Activated CD8-positive, alpha-beta T cell treated with anti-CD3 and anti-CD28 coated beads for 36 hours (primary cell): Measurements from ENCODE around the gene NELFE. TPM values are rescaled to one million over a fixed set of nuclear protein-coding genes. Genes with fewer than 3 reads are reported as not detected.
A peak's percentile ranks its signal among the peaks of the same experiment; 100 is the strongest.

Experiments used
- ATAC-seq: fragments of 200-7000 bp; cut with Tn5 transposase; one replicate; pipeline ENCODE4 v1.10.0; 2021; ENCODE audit warnings: mild to moderate bottlenecking, moderate library complexity
- CTCF ChIA-PET: fragments of 350-600 bp; sonication (Branson Sonifier 250); formaldehyde crosslinking; loops from one replicate; lab custom pipeline; 2021; ENCODE audit warnings: antibody characterized with exemption; lab: Charles Lee
- POLR2A ChIA-PET: fragments of 350-600 bp; sonication (Branson Sonifier 250); formaldehyde crosslinking; loops from one replicate; lab custom pipeline; 2021; ENCODE audit warnings: antibody characterized with exemption; lab: Charles Lee
- DNase-seq: peaks from one replicate; pipeline ENCODE4 v3.0.0-alpha.2; 2020
- H3K27ac Mint-ChIP-seq: one replicate; pipeline ENCODE4 v1.8.0; 2021; ENCODE audit warnings: mild to moderate bottlenecking, mixed read lengths
- H3K27me3 Mint-ChIP-seq: one replicate; pipeline ENCODE4 v1.8.0; 2021; ENCODE audit warnings: mixed read lengths
- H3K36me3 Mint-ChIP-seq: one replicate; pipeline ENCODE4 v1.8.0; 2021; ENCODE audit warnings: low read depth, mixed read lengths
- H3K4me1 Mint-ChIP-seq: one replicate; pipeline ENCODE4 v1.8.0; 2021; ENCODE audit warnings: low read depth, mixed read lengths
- H3K4me3 Mint-ChIP-seq: one replicate; pipeline ENCODE4 v1.8.0; 2021; ENCODE audit warnings: mild to moderate bottlenecking, moderate library complexity, mixed read lengths
- H3K9me3 Mint-ChIP-seq: one replicate; pipeline ENCODE4 v1.8.0; 2021; ENCODE audit warnings: mixed read lengths
- intact Hi-C: fragments of 100-400 bp; cut with micrococcal nuclease; formaldehyde crosslinking; loops from one replicate; pipeline ENCODE4 v1.10.0; 2022
- total RNA-seq, 2 experiments: library from RNA; stranded (reverse); gene quantifications; one replicate each; pipeline ENCODE4 v1.2.3, GENCODE V29; 2021
- TF ChIP-seq, protein P1 (sequence below): fragments of 200-600 bp; IDR thresholded peaks from one replicate; pipeline ENCODE4 v1.8.0; 2022; ENCODE audit warnings: antibody characterized with exemption, mild to moderate bottlenecking

The NELFE gene
- total RNA-seq, 2 experiments from 2014 or later, result 60.5 to 61.0 TPM

DNA sequence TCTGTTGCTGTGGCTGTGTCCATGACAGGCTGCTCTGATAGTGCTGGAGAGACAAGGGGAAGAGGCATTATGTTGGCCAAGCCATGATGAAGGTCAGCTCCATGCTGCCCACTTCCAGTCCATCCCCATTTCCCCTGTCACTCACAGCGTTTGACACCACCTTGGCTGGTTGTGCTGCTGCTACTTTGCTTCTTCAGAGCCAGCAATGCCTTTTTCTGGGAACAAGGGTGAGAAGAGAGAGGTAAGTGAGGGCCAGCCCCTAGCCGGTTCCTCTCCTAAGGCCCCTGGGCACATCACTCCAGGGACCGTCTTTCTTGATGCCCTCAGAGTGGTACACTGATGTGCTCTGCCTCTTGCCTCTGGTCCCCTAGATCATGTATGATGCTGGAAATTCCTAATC is 2.0 kb downstream of the NELFE start:
- ATAC-seq (no peak), DNase-seq (no peak)
- Mint-ChIP-seq H3K4me1 (peaks cover 33% of the 10 kb centered on the region), H3K27ac (no peak overlapping the region), H3K36me3 (peaks cover 40% of the 10 kb centered on the region), H3K4me3 (peak overlapping the region; percentile 98), H3K27me3 (no peaks in the 10 kb centered on the region), H3K9me3 (no peaks in the 10 kb centered on the region)
- TF ChIP-seq, protein P1, sequence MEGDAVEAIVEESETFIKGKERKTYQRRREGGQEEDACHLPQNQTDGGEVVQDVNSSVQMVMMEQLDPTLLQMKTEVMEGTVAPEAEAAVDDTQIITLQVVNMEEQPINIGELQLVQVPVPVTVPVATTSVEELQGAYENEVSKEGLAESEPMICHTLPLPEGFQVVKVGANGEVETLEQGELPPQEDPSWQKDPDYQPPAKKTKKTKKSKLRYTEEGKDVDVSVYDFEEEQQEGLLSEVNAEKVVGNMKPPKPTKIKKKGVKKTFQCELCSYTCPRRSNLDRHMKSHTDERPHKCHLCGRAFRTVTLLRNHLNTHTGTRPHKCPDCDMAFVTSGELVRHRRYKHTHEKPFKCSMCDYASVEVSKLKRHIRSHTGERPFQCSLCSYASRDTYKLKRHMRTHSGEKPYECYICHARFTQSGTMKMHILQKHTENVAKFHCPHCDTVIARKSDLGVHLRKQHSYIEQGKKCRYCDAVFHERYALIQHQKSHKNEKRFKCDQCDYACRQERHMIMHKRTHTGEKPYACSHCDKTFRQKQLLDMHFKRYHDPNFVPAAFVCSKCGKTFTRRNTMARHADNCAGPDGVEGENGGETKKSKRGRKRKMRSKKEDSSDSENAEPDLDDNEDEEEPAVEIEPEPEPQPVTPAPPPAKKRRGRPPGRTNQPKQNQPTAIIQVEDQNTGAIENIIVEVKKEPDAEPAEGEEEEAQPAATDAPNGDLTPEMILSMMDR, result no peak
- POLR2A ChIA-PET, result interaction anchor here (5.4 kb wide), 1 partner anchor 15 kb away, joined by 85 read pairs; the partner anchor contains the start of gene DXO
- intact Hi-C loops, result no loop called here
- CTCF ChIA-PET, result interaction anchor here (0.9 to 1.0 kb wide), 2 partner anchors 11 to 15 kb away, joined by 3 to 4 read pairs; partner anchors contain the start of genes CFB and DXO

- H3K36me3 Mint-ChIP-seq, result peaks cover 27% of the 10 kb centered on the region
- TF ChIP-seq, protein P1, result no peak
- H3K27ac Mint-ChIP-seq, result no peak overlapping the region
- no peak overlapping the region for H3K4me3 Mint-ChIP-seq
- DNase-seq, result no peak
- no peaks in the 10 kb centered on the region for H3K27me3 Mint-ChIP-seq
- intact Hi-C loops, result no loop called here
- ATAC-seq, result no peak
- H3K9me3 Mint-ChIP-seq, result no peaks in the 10 kb centered on the region
- H3K4me1 Mint-ChIP-seq, result peaks cover 12% of the 10 kb centered on the region
- CTCF ChIA-PET, result no interaction called here
- POLR2A ChIA-PET, result no interaction called here
These were observed 4.3 kb downstream of the NELFE start for GRCh38 chr6:31954511-31954910.

DNA sequence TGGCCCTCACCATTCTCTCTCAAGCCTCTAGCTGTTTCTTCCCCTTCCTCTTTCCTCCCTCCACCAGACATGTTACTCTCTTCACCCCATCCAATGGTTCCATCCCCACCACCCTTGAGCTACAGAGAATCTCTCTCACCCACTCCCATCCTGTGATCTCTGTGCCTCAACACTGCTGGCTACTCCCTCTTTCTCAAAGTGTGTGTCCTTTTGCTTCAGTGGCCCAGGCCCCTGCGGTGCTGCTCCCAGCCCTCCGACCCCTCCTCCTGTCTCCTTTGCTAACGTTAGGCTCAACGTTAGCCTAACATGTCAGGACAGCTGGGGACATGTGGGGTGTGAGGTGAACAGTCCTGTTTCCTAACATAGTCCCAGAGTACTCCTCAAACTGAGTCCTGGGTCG is 5.9 kb downstream of the NELFE start:
- Mint-ChIP-seq H3K27ac (no peak overlapping the region), H3K4me1 (peaks cover 9% of the 10 kb centered on the region), H3K9me3 (no peaks in the 10 kb centered on the region), H3K4me3 (no peak overlapping the region), H3K36me3 (peaks cover 27% of the 10 kb centered on the region), H3K27me3 (no peaks in the 10 kb centered on the region)
- TF ChIP-seq, protein P1, result no peak
- DNase-seq (no peak), ATAC-seq (no peak)
- ChIA-PET CTCF (interaction anchor here (0.7 to 3.8 kb wide), 21 partner anchors 9 to 451 kb away, joined by 3 to 21 read pairs (median 6); partner anchors contain the start of genes DXO, EHMT2 and LY6G5B), POLR2A (interaction anchor here (1.0 to 3.7 kb wide), 2 partner anchors 19 to 115 kb away, joined by 3 to 32 read pairs; partner anchors contain the start of gene DXO)
- intact Hi-C loops, result no loop called here

DNA sequence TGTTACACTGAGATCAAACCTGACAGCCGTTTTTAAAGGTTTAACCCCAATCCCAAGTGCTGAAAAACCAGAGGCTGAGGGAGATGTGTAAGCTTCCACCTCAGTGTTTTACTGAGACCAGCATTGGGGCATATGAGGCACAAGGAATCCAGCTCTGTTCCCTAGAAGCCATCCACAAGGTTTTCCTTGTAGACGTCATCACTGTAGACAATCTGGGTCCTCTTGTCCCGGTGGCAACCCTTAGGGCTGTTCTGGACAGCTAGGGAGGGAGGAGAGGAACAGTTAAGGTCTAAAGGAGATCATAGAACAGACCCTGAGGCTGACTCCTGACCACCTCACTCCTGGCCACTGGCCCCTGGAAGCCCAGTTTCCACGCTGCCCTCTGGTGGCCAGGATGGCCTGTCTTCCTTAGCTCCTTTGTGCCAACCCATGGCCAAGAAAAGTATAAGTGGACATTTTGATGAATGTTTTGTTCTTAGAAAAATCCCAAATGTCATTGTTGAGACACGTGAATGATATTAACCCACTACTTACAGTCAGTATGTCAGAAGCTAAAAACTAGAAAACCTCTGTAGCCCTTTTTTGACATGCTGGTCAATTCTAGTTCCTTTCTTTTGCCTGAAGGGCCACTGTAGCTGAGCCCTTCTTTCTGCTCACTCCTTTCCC is 6.5 kb downstream of the NELFE start:
- no peak overlapping the region for H3K27ac Mint-ChIP-seq
- no peaks in the 10 kb centered on the region for H3K9me3 Mint-ChIP-seq
- H3K27me3 Mint-ChIP-seq, result no peaks in the 10 kb centered on the region
- peaks cover 27% of the 10 kb centered on the region for H3K36me3 Mint-ChIP-seq
- TF ChIP-seq, protein P1, result peak; percentile 68
- peaks cover 3% of the 10 kb centered on the region for H3K4me1 Mint-ChIP-seq
- DNase-seq, result peak; percentile 60
- POLR2A ChIA-PET, result interaction anchor here (0.6 to 3.7 kb wide), 5 partner anchors 9 to 115 kb away, joined by 3 to 32 read pairs (median 3); partner anchors contain the start of genes DXO and SLC44A4
- H3K4me3 Mint-ChIP-seq, result no peak overlapping the region
- intact Hi-C loops, result no loop called here
- CTCF ChIA-PET, result interaction anchor here (0.7 to 3.8 kb wide), 23 partner anchors 8 to 450 kb away, joined by 3 to 21 read pairs (median 6); partner anchors contain the start of genes DXO, EHMT2 and LY6G5B
- ATAC-seq, result peak; percentile 61
